Measurements from ENCODE around the gene RCSD1.

The RCSD1 gene

GRCh38 chr1:167693425-167694045 lies 63.5 kb downstream of the RCSD1 start:
- no peak for DNase-seq

GRCh38 chr1:167694691-167695090 lies 64.7 kb downstream of the RCSD1 start:
- DNase-seq: no peak

GRCh38 chr1:167695147-167695546 lies 65.1 kb downstream of the RCSD1 start:
- no peak for DNase-seq

- DNase-seq: no peak
Measured at GRCh38 chr1:167695756-167696561, 65.9 kb downstream of the RCSD1 start.

- DNase-seq: no peak
Measured at GRCh38 chr1:167697667-167698141, 67.7 kb downstream of the RCSD1 start.

GRCh38 chr1:167698313-167698712 lies 68.3 kb downstream of the RCSD1 start:
- no peak for DNase-seq

GRCh38 chr1:167701510-167701909 lies 71.5 kb downstream of the RCSD1 start:
- no peak for DNase-seq

- DNase-seq: no peak
Measured at GRCh38 chr1:167703557-167703956, 73.5 kb downstream of the RCSD1 start.

- DNase-seq: no peak
Measured at GRCh38 chr1:167704715-167705114, 74.7 kb downstream of the RCSD1 start.

- no peak for DNase-seq
Measured at GRCh38 chr1:167705250-167705649, 75.2 kb downstream of the RCSD1 start.

GRCh38 chr1:167706363-167706762 lies 76.3 kb downstream of the RCSD1 start:
- no peak for DNase-seq

- DNase-seq: no peak
Measured at GRCh38 chr1:167706931-167707877, 77.2 kb downstream of the RCSD1 start.

- DNase-seq: no peak
Measured at GRCh38 chr1:167707942-167708341, 77.9 kb downstream of the RCSD1 start.

- DNase-seq: no peak
Measured at GRCh38 chr1:167708940-167709389, 78.9 kb downstream of the RCSD1 start.

- no peak for DNase-seq
Measured at GRCh38 chr1:167710836-167711235, 80.8 kb downstream of the RCSD1 start.

GRCh38 chr1:167711797-167712196 lies 81.8 kb downstream of the RCSD1 start:
- no peak for DNase-seq

- DNase-seq: no peak
Measured at GRCh38 chr1:167713330-167714081, 83.5 kb downstream of the RCSD1 start.

GRCh38 chr1:167714098-167714438 lies 84.0 kb downstream of the RCSD1 start:
- peak; percentile 69 for DNase-seq

GRCh38 chr1:167714439-167715156 lies 84.6 kb downstream of the RCSD1 start:
- peak; percentile 79 for DNase-seq

- DNase-seq: peak; percentile 75
Measured at GRCh38 chr1:167715157-167715999, 85.3 kb downstream of the RCSD1 start.

GRCh38 chr1:167716000-167716271 lies 85.9 kb downstream of the RCSD1 start:
- no peak for DNase-seq
